ENCODE data around the gene GLIS1.

Gene GLIS1

GRCh38 chr1:53575141-53575954 lies 163.6 kb downstream of the GLIS1 start:
- TF ChIP-seq CTCF (IDR thresholded peaks at IDR 0.05; ENCODE audit: low read depth, low read length, missing control alignments): no peak
- DNase-seq (ENCODE audit: low read depth): no peak
- no peak overlapping the region for H3K4me3 ChIP-seq (ENCODE audit: low read depth, low read length)

GRCh38 chr1:53574621-53575020 lies 164.3 kb downstream of the GLIS1 start:
- no peak for TF ChIP-seq CTCF (IDR thresholded peaks at IDR 0.05; ENCODE audit: low read depth, low read length, missing control alignments)
- DNase-seq (ENCODE audit: low read depth): no peak
- H3K4me3 ChIP-seq (ENCODE audit: low read depth, low read length): no peak overlapping the region

GRCh38 chr1:53573931-53574330 lies 165.0 kb downstream of the GLIS1 start:
- no peak for DNase-seq (ENCODE audit: low read depth)
- no peak for TF ChIP-seq CTCF (IDR thresholded peaks at IDR 0.05; ENCODE audit: low read depth, low read length, missing control alignments)
- no peak overlapping the region for H3K4me3 ChIP-seq (ENCODE audit: low read depth, low read length)

- DNase-seq (ENCODE audit: low read depth): no peak
- H3K4me3 ChIP-seq (ENCODE audit: low read depth, low read length): no peak overlapping the region
- no peak for TF ChIP-seq CTCF (IDR thresholded peaks at IDR 0.05; ENCODE audit: low read depth, low read length, missing control alignments)
Measured at GRCh38 chr1:53573522-53573921, 165.4 kb downstream of the GLIS1 start.

GRCh38 chr1:53572815-53573173 lies 166.2 kb downstream of the GLIS1 start:
- no peak overlapping the region for H3K4me3 ChIP-seq (ENCODE audit: low read depth, low read length)
- no peak for TF ChIP-seq CTCF (IDR thresholded peaks at IDR 0.05; ENCODE audit: low read depth, low read length, missing control alignments)
- no peak for DNase-seq (ENCODE audit: low read depth)

- no peak overlapping the region for H3K4me3 ChIP-seq (ENCODE audit: low read depth, low read length)
- DNase-seq (ENCODE audit: low read depth): no peak
- TF ChIP-seq CTCF (IDR thresholded peaks at IDR 0.05; ENCODE audit: low read depth, low read length, missing control alignments): no peak
Measured at GRCh38 chr1:53572065-53572814, 166.7 kb downstream of the GLIS1 start.
